ENCODE results near the gene HS6ST2. TPM values are rescaled to one million over a fixed set of nuclear protein-coding genes. Genes with fewer than 3 reads are reported as not detected.

HS6ST2 gene
- total RNA-seq, 3 donors from 2014 or later, result 0.32 to 1.3 (median 1.2) TPM

GRCh38 chrX:132836471-132836870, 122.0 kb downstream of the HS6ST2 start:
- intact Hi-C loops (cut with DNase I; ENCODE audit: low total_unique reads), result no loop called here
- H3K9me3 ChIP-seq, result no peaks in the 10 kb centered on the region
- H3K36me3 ChIP-seq, result no peaks in the 10 kb centered on the region
- TF ChIP-seq CTCF (IDR thresholded peaks at IDR 0.05), result no peak
- no peak for TF ChIP-seq POLR2AphosphoS5 (IDR thresholded peaks at IDR 0.05)
- TF ChIP-seq POLR2A (IDR thresholded peaks at IDR 0.05), result no peak
- no peak overlapping the region for H3K27ac ChIP-seq
- H3K27me3 ChIP-seq, result peaks cover 0 to 38% of the 10 kb centered on the region in 2 donors
- DNase-seq (ENCODE audit: low spot score in 2 of 2), result no peak
- no peaks in the 10 kb centered on the region for H3K4me1 ChIP-seq
- no peak overlapping the region for H3K4me3 ChIP-seq

- Histone ChIP-seq H3K4me3 (no peak overlapping the region), H3K27me3 (peaks cover 0 to 26% of the 10 kb centered on the region in 2 donors), H3K36me3 (no peaks in the 10 kb centered on the region), H3K4me1 (no peaks in the 10 kb centered on the region), H3K9me3 (no peaks in the 10 kb centered on the region), H3K27ac (no peak overlapping the region)
- TF ChIP-seq POLR2AphosphoS5 (IDR thresholded peaks at IDR 0.05) (no peak), CTCF (IDR thresholded peaks at IDR 0.05) (no peak), POLR2A (IDR thresholded peaks at IDR 0.05) (no peak)
- no peak for DNase-seq (ENCODE audit: low spot score in 2 of 2)
- intact Hi-C loops (cut with DNase I; ENCODE audit: low total_unique reads), result no loop called here
Measured at GRCh38 chrX:132834741-132835140, 123.7 kb downstream of the HS6ST2 start.

- TF ChIP-seq POLR2A (IDR thresholded peaks at IDR 0.05) (no peak), CTCF (IDR thresholded peaks at IDR 0.05) (no peak), POLR2AphosphoS5 (IDR thresholded peaks at IDR 0.05) (no peak)
- intact Hi-C loops (cut with DNase I; ENCODE audit: low total_unique reads), result no loop called here
- no peak for DNase-seq (ENCODE audit: low spot score in 2 of 2)
- H3K9me3 ChIP-seq, result no peaks in the 10 kb centered on the region
- H3K36me3 ChIP-seq, result no peaks in the 10 kb centered on the region
- H3K4me1 ChIP-seq, result no peaks in the 10 kb centered on the region
- no peak overlapping the region for H3K27ac ChIP-seq
- H3K4me3 ChIP-seq, result no peak overlapping the region
- H3K27me3 ChIP-seq, result peaks cover 0 to 26% of the 10 kb centered on the region in 2 donors
Measured at GRCh38 chrX:132834109-132834508, 124.3 kb downstream of the HS6ST2 start.

- intact Hi-C loops (cut with DNase I; ENCODE audit: low total_unique reads), result no loop called here
- Histone ChIP-seq H3K4me3 (no peak overlapping the region), H3K4me1 (no peaks in the 10 kb centered on the region), H3K27ac (no peak overlapping the region), H3K9me3 (no peaks in the 10 kb centered on the region), H3K36me3 (no peaks in the 10 kb centered on the region), H3K27me3 (peaks cover 0 to 26% of the 10 kb centered on the region in 2 donors)
- DNase-seq (ENCODE audit: low spot score in 2 of 2), result no peak
- TF ChIP-seq POLR2A (IDR thresholded peaks at IDR 0.05), result no peak
- no peak for TF ChIP-seq POLR2AphosphoS5 (IDR thresholded peaks at IDR 0.05)
- TF ChIP-seq CTCF (IDR thresholded peaks at IDR 0.05), result no peak
Measured at GRCh38 chrX:132833373-132833772, 125.1 kb downstream of the HS6ST2 start.

GRCh38 chrX:132831336-132831973, 127.0 kb downstream of the HS6ST2 start:
- TF ChIP-seq POLR2AphosphoS5 (IDR thresholded peaks at IDR 0.05) (no peak), CTCF (IDR thresholded peaks at IDR 0.05) (no peak), POLR2A (IDR thresholded peaks at IDR 0.05) (no peak)

More at GRCh38 chrX:132831336-132831973, 127.0 kb downstream of the HS6ST2 start:
- DNase-seq (ENCODE audit: low spot score in 2 of 2), result no peak
- no peak overlapping the region for H3K27ac ChIP-seq
- no peaks in the 10 kb centered on the region for H3K36me3 ChIP-seq
- no peaks in the 10 kb centered on the region for H3K9me3 ChIP-seq
- no peak overlapping the region for H3K4me3 ChIP-seq
- H3K4me1 ChIP-seq, result no peaks in the 10 kb centered on the region
- intact Hi-C loops (cut with DNase I; ENCODE audit: low total_unique reads), result no loop called here
- H3K27me3 ChIP-seq, result peaks cover 0 to 36% of the 10 kb centered on the region in 2 donors
